ENCODE measurements around the gene SMG9.
A peak's percentile ranks its signal among the peaks of the same experiment; 100 is the strongest.

The SMG9 gene

DNA sequence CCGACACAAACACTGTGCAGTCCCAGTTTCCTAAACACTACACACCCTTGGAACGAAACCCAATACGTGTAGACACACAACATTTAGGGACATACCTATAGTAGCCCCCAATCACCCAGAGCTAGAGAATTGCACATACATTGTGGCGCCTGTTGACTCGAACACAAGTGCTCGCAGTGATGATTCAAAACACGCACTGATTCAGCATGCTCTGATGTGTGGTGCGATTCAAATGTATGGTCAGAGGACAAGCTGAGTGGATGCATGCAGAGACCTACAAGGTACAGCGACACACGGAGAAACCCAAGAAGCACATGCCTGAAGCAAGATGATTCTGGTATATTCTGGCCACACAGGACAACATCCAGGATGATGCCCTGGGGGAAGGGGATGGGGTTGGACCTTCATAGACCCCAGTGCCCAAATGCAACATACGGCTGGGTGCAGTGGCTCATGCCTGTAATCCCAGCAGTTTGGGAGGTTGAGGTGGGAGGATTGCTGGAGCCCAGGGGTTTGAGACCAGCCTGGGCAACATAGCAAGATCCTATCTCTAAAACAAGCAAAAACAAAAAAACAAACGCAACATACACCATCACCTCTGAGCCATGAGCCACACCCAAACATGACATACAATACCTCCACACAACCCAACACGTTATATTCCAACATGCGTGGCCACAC is 27.0 kb upstream of the SMG9 start:
- H3K36me3 ChIP-seq (ENCODE audit: control insufficient read depth, insufficient read depth, low read length): no peaks in the 10 kb centered on the region
- H3K4me3 ChIP-seq (replicated peaks; ENCODE audit: low read depth, low read length): peak overlapping the region; percentile 87
- H3K27me3 ChIP-seq (replicated peaks; ENCODE audit: control insufficient read depth, insufficient read depth, low read length): no peaks in the 10 kb centered on the region
- DNase-seq (ENCODE audit: extremely low read depth, insufficient read length): no peak
- TF ChIP-seq, protein P1, sequence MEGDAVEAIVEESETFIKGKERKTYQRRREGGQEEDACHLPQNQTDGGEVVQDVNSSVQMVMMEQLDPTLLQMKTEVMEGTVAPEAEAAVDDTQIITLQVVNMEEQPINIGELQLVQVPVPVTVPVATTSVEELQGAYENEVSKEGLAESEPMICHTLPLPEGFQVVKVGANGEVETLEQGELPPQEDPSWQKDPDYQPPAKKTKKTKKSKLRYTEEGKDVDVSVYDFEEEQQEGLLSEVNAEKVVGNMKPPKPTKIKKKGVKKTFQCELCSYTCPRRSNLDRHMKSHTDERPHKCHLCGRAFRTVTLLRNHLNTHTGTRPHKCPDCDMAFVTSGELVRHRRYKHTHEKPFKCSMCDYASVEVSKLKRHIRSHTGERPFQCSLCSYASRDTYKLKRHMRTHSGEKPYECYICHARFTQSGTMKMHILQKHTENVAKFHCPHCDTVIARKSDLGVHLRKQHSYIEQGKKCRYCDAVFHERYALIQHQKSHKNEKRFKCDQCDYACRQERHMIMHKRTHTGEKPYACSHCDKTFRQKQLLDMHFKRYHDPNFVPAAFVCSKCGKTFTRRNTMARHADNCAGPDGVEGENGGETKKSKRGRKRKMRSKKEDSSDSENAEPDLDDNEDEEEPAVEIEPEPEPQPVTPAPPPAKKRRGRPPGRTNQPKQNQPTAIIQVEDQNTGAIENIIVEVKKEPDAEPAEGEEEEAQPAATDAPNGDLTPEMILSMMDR (IDR thresholded peaks at IDR 0.05; ENCODE audit: insufficient read depth, low read length, poor library complexity, severe bottlenecking): no peak

DNA sequence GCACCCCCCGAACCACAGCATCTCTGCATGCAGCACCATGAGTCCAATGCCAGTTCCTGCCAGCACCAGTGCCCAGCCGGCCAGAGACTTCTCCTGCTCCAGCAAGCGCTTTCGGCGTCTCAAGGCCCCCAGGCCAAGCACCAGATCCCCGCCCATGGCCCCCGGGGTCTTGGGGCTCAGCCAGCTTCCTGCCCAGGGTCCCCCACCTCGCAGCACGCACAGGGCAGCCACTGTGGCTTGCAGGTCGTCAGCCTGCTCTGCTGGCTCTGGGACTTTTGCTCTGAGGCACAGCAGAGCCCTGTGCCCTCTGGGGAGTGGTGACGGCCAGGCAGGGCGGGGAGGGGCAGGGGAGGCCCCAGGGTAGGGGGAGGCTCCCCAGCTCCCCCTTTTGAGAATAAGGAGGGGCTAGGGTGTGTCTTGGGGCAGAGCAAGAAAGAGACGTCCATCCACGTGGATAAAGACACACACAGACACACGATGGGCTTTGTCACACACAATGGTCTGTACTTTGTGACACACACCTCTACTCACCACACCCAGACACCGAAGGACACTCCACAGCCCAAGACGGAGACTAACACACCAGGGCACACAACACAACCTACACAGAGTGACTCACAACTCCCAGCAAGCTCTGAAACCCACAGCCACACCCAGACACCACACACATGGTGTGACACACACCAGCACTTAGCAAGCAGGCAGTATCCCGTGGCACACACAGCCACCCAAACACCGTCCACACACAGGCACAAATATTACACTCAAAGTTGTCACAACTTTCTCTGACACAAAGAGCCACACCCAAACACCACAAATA is 26.2 kb upstream of the SMG9 start, which contains the start of gene KCNN4:
KCNN4 (minus strand) TSS at position 268 of the 820 bp plus-strand sequence; CDS start at position 156, 112 bp downstream.
- TF ChIP-seq, protein P1 (IDR thresholded peaks at IDR 0.05; ENCODE audit: insufficient read depth, low read length, poor library complexity, severe bottlenecking): no peak
- H3K27me3 ChIP-seq (replicated peaks; ENCODE audit: control insufficient read depth, insufficient read depth, low read length): no peaks in the 10 kb centered on the region
- peak; percentile 82 for DNase-seq (ENCODE audit: extremely low read depth, insufficient read length)
- no peaks in the 10 kb centered on the region for H3K36me3 ChIP-seq (ENCODE audit: control insufficient read depth, insufficient read depth, low read length)
- peak within 1 kb of the TSS; percentile 87 for H3K4me3 ChIP-seq (replicated peaks; ENCODE audit: low read depth, low read length)

DNA sequence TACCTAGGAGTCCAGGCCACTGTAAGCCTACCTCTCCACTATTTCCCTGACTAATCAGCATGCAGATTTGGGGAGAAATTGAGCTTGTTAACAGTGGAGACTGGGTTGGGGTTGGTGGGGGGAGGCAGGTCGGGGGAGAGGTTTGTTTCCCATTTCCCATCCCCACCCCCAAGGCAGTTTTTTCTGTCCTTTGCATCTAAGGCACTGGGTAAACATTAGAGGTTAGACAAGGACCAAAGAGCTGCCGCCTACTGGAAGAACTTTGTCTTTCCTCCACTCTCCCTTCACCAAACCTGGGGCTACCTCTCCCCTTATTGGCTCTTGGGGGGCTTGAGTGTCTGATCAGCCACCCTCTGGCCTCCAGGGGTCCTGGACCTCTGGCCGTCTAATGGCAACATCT is 25.1 kb upstream of the SMG9 start:
- H3K36me3 ChIP-seq (ENCODE audit: control insufficient read depth, insufficient read depth, low read length): no peaks in the 10 kb centered on the region; the same call in 1 of the 2 replicates
- H3K4me3 ChIP-seq (replicated peaks; ENCODE audit: low read depth, low read length): peak overlapping the region; percentile 87
- no peaks in the 10 kb centered on the region for H3K27me3 ChIP-seq (replicated peaks; ENCODE audit: control insufficient read depth, insufficient read depth, low read length)
- TF ChIP-seq, protein P1 (IDR thresholded peaks at IDR 0.05; ENCODE audit: insufficient read depth, low read length, poor library complexity, severe bottlenecking): peak; percentile 53
- DNase-seq (ENCODE audit: extremely low read depth, insufficient read length): no peak

DNA sequence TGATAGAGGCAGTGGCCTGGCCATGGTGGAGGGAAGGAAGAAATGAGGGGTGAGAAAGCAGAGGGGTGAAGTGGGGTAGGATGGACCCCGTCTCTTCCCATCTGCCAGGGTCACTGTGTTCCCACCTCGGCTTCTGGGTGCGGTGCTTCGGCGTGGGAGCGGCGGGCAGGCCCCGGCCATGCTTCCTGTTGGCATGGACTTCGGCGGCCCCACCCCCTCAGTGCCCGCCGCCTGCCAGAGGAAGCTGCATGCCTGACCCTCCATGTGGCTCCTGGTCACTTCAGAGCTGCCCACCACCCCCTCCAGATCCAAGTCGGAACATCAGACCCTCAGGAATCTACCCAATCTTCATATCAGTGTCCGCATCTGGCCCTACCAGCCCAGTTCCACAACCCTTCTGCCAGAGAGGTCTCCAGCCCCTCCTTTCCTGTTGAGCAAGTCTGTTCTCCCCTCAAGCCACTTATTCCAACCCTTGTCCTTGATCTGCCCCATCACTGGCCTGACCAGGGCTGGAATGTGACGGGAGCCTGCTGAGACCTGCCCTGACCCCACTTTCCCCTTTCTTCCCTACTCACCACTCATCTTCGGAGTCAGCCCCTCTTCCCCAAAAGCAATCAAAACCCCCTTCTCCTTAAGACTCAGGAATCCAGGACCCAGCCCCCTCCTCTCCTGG is 24.5 kb upstream of the SMG9 start:
- Histone ChIP-seq H3K4me3 (replicated peaks; ENCODE audit: low read depth, low read length) (peak overlapping the region; percentile 87), H3K27me3 (replicated peaks; ENCODE audit: control insufficient read depth, insufficient read depth, low read length) (no peaks in the 10 kb centered on the region), H3K36me3 (ENCODE audit: control insufficient read depth, insufficient read depth, low read length) (no peaks in the 10 kb centered on the region; the same call in 1 of the 2 replicates)
- no peak for DNase-seq (ENCODE audit: extremely low read depth, insufficient read length)
- TF ChIP-seq, protein P1 (IDR thresholded peaks at IDR 0.05; ENCODE audit: insufficient read depth, low read length, poor library complexity, severe bottlenecking): no peak

DNA sequence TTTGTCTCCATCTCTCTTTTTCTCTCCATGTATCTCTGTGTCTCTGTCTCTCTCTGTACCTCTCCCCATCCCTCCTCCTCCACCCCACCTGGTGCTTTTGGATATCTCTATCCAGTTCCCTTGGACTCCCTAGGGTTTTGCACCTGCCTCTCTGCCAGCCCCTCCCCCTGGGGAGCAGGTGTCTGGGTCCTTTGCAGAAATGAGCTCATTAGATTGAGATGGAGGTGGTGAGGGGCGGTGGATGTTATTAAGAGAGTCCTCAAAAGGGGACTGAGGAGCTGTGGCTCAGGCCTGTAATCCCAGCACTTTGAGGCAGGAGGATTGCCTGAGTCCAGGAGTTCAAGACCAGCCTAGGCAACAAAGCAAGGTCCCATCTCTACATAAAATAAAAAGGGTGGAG is 23.9 kb upstream of the SMG9 start:
- TF ChIP-seq, protein P1 (IDR thresholded peaks at IDR 0.05; ENCODE audit: insufficient read depth, low read length, poor library complexity, severe bottlenecking): no peak
- H3K4me3 ChIP-seq (replicated peaks; ENCODE audit: low read depth, low read length): peak overlapping the region; percentile 87
- no peak for DNase-seq (ENCODE audit: extremely low read depth, insufficient read length)
- no peaks in the 10 kb centered on the region for H3K27me3 ChIP-seq (replicated peaks; ENCODE audit: control insufficient read depth, insufficient read depth, low read length)
- peaks cover 3% of the 10 kb centered on the region; the same call in 1 of the 2 replicates for H3K36me3 ChIP-seq (ENCODE audit: control insufficient read depth, insufficient read depth, low read length)
